ENCODE measurements around the gene UNC13D. TPM values are rescaled to one million over a fixed set of nuclear protein-coding genes. Genes with fewer than 3 reads are reported as not detected.
A peak's percentile ranks its signal among the peaks of the same experiment; 100 is the strongest.

The UNC13D gene
- total and polyA plus RNA-seq, 12 donors, result 3.0 to 20.7 (median 8.5) TPM

- 93 to 95% methylated on average over 13 of the region's 13 CpGs for WGBS, 2 donors
- H3K4me1 ChIP-seq, result peaks cover 15 to 42% (median 20%) of the 10 kb centered on the region in 9 donors
- peaks cover 6 to 96% (median 39%) of the 10 kb centered on the region in 9 donors for H3K36me3 ChIP-seq
- no peak for DNase-seq
- no peaks in the 10 kb centered on the region for H3K9me3 ChIP-seq
- TF ChIP-seq, protein P1, sequence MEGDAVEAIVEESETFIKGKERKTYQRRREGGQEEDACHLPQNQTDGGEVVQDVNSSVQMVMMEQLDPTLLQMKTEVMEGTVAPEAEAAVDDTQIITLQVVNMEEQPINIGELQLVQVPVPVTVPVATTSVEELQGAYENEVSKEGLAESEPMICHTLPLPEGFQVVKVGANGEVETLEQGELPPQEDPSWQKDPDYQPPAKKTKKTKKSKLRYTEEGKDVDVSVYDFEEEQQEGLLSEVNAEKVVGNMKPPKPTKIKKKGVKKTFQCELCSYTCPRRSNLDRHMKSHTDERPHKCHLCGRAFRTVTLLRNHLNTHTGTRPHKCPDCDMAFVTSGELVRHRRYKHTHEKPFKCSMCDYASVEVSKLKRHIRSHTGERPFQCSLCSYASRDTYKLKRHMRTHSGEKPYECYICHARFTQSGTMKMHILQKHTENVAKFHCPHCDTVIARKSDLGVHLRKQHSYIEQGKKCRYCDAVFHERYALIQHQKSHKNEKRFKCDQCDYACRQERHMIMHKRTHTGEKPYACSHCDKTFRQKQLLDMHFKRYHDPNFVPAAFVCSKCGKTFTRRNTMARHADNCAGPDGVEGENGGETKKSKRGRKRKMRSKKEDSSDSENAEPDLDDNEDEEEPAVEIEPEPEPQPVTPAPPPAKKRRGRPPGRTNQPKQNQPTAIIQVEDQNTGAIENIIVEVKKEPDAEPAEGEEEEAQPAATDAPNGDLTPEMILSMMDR (IDR thresholded peaks at IDR 0.05), result no peak
- intact Hi-C loops (cut with DNase I), result loop anchor here in 1 of 10 donors (10.0 kb wide), 1 partner anchor 49 kb away; a partner anchor contains a TSS
- no peak overlapping the region for H3K4me3 ChIP-seq
- no peak for ATAC-seq
- peak overlapping the region in 1 of 10 donors; percentile 36 for H3K27ac ChIP-seq
- H3K27me3 ChIP-seq, result no peaks in the 10 kb centered on the region
These were observed 20.1 kb downstream of the UNC13D start for GRCh38 chr17:75824050-75824552.

GRCh38 chr17:75823257-75824041 is 20.8 kb downstream of the UNC13D start:
- TF ChIP-seq, protein P1 (IDR thresholded peaks at IDR 0.05), result no peak
- H3K4me1 ChIP-seq, result peaks cover 15 to 39% (median 19%) of the 10 kb centered on the region in 9 donors
- peak overlapping the region in 1 of 10 donors; percentile 36 for H3K27ac ChIP-seq
- WGBS, 2 donors, result 87% methylated on average over 24 to 28 of the region's 28 CpGs
- intact Hi-C loops (cut with DNase I), result loop anchor here in 1 of 10 donors (10.0 kb wide), 1 partner anchor 49 kb away; a partner anchor contains a TSS
- H3K36me3 ChIP-seq, result peaks cover 6 to 96% (median 46%) of the 10 kb centered on the region in 9 donors
- DNase-seq, result no peak
- no peaks in the 10 kb centered on the region for H3K9me3 ChIP-seq
- H3K4me3 ChIP-seq, result no peak overlapping the region
- ATAC-seq, result no peak
- no peaks in the 10 kb centered on the region for H3K27me3 ChIP-seq

- intact Hi-C loops (cut with DNase I), result loop anchor here in 1 of 10 donors (10.0 kb wide), 1 partner anchor 48 kb away; a partner anchor contains a TSS
- TF ChIP-seq, protein P1 (IDR thresholded peaks at IDR 0.05), result no peak
- H3K27ac ChIP-seq, result peak overlapping the region in 1 of 10 donors; percentile 5
These were observed 21.4 kb downstream of the UNC13D start for GRCh38 chr17:75822800-75823166.

DNA sequence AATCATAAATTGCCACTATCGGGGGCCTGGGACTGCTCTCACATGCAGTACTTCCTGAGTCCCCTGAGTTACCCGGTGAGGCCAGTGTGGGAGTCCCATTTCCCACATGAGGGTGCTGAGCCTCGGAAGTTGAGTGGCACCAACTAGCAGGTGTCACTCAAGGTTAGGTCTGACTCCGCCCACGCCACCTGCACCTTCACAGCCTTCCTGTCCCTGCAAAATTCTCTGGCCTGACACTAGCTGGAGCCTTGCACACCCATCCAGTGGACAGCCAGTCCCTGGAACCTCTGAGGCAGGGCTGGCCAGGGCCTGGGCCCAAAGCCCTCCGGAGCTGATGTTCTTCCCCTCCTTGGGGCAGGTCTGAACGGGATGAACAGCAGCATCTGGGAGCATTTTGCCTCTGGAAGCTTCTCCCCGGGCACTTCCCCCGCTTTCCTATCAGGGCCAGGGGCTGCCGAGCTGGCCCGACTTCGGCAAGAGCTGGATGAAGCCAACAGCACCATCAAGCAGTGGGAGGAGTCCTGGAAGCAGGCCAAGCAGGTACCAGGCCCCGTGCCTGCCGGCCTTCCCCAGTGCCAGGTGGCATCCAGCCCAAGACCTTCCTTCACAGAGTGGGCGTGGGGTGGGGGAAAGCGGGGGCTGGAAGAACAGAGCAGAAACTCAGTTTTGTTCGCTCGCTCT is 21.9 kb downstream of the UNC13D start:
- DNase-seq, result no peak
- ATAC-seq, result peak in 1 of 8 donors; percentile 12
- H3K36me3 ChIP-seq, result peaks cover 6 to 98% (median 55%) of the 10 kb centered on the region in 9 donors
- TF ChIP-seq, protein P1 (IDR thresholded peaks at IDR 0.05), result no peak
- 52 to 59% methylated on average over 18 of the region's 18 CpGs for WGBS, 2 donors
- no peak overlapping the region for H3K4me3 ChIP-seq
- intact Hi-C loops (cut with DNase I), result loop anchor here in 1 of 10 donors (10.0 kb wide), 1 partner anchor 47 kb away; a partner anchor contains a TSS
- peaks cover 5 to 27% (median 9%) of the 10 kb centered on the region in 9 donors for H3K4me1 ChIP-seq
- H3K27me3 ChIP-seq, result no peaks in the 10 kb centered on the region
- H3K9me3 ChIP-seq, result no peaks in the 10 kb centered on the region
- H3K27ac ChIP-seq, result peak overlapping the region in 2 of 10 donors; percentile 5 to 18

More at GRCh38 chr17:75822800-75823166, 21.4 kb downstream of the UNC13D start:
- Histone ChIP-seq H3K27me3 (no peaks in the 10 kb centered on the region), H3K9me3 (no peaks in the 10 kb centered on the region), H3K4me1 (peaks cover 10 to 32% (median 14%) of the 10 kb centered on the region in 9 donors), H3K4me3 (no peak overlapping the region), H3K36me3 (peaks cover 6 to 98% (median 51%) of the 10 kb centered on the region in 9 donors)
- DNase-seq, result no peak
- 80 to 89% methylated on average over 3 of the region's 3 CpGs for WGBS, 2 donors
- ATAC-seq, result no peak
